NOMO-1 treated with dmso at 0.1 percent for 144 hours (cell line): ENCODE data around the gene LYSMD1.
"Not testable (repeated sequence)": the region's sequence is repeated elsewhere in the genome, so short reads cannot be mapped to it uniquely, and the experiment has no call there.

Experiments
- DNase-seq: peaks from one replicate; lab custom pipeline; 2025; ENCODE audit not compliant: unreplicated experiment; lab: John Stamatoyannopoulos, UW

LYSMD1 gene, protein sequence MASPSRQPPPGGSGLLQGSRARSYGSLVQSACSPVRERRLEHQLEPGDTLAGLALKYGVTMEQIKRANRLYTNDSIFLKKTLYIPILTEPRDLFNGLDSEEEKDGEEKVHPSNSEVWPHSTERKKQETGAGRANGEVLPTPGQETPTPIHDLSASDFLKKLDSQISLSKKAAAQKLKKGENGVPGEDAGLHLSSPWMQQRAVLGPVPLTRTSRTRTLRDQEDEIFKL

GRCh38 chr1:151165738-151166504, at the start of gene LYSMD1, which contains the start of gene SCNM1:
Gene LYSMD1, minus strand, starts transcription at chr1:151165902. Its CDS starts 644 bp downstream, at chr1:151165258.
Gene SCNM1, plus strand, starts transcription at chr1:151166144. Its CDS starts 9 bp downstream, at chr1:151166153.
- peak; percentile 98 for DNase-seq

DNA sequence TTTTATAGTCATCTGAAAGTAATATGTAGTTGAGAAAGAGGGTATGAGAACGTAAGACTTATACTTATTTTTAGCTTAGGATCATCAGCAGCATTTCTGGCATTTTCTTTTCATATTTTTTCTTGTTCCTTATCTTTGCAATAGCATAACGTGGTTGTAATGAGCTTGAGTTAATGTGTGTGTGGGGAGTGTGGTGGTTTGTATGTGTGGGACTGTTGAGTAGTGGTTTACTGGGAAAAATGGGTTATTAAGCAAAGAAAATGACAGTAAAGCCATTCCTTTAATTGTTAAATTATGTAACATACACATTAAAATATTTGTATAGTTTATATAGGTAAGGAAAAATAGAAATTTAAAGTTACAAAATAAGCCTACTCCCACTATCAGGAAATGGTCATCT, 47.9 kb upstream of the LYSMD1 start:
- no peak for DNase-seq

DNA sequence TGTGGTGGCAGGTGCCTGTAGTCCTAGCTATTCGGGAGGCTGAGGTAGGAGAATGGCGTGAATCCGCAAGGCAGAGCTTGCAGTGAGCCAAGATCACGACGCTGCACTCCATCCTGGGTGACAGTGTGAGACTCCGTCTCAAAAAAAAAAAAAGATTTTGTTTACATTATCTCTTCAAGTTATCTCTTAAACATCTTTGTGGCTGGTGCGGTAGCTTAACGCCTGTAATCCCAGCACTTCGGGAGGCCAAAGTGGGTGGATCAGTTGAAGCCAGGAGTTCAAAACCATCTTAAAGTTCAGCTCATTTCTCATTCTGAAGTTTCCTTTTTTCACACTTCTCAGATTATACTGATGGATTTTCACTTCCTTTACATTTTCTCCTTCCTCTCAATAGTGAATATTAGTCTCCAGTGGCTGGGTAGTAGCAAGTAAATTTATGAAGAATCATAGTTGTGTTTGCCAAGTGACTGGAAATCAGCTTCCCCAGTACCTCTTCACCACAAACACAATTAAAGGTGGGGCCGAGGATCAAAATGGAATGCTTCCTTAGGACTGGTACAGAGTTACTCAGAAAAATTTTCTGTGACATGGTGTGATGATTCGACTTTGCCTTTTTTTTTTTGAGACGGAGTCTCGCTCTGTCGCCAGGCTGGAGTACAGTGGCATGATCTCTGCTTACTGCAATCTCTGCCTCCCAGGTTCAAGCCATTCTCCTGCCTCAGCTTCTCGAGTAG, 46.4 kb upstream of the LYSMD1 start:
- no peak for DNase-seq

GRCh38 chr1:151210830-151211229, 45.1 kb upstream of the LYSMD1 start:
- DNase-seq, result no peak

DNA sequence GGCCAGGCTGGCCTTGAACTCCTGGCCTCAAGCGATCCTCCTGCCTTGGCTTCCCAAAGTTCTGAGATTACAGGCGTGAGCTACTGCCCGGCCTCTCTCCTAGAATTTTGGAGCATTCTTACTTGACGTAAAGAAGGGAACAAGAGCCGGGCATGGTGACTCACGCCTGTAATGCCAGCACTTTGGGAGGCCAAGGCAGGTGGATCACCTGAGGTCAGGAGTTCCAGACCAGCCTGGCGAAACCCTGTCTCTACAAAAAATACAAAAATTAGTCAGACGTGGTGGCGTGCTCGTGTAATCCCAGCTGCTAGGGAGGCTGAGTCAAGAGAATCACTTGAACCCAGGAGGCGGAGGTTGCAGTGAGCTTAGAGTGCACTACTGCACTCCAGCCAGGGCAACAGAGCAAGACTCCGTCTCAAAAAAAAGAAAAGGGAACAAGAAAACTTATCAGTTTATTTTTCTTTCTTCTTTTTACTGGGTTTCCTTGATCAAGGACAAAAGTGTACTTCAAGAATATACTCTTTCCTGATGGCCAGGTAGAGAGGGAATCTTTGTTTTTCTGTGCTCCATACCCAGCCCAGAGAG, 39.8 kb upstream of the LYSMD1 start:
- DNase-seq, result not testable (repeated sequence)

DNA sequence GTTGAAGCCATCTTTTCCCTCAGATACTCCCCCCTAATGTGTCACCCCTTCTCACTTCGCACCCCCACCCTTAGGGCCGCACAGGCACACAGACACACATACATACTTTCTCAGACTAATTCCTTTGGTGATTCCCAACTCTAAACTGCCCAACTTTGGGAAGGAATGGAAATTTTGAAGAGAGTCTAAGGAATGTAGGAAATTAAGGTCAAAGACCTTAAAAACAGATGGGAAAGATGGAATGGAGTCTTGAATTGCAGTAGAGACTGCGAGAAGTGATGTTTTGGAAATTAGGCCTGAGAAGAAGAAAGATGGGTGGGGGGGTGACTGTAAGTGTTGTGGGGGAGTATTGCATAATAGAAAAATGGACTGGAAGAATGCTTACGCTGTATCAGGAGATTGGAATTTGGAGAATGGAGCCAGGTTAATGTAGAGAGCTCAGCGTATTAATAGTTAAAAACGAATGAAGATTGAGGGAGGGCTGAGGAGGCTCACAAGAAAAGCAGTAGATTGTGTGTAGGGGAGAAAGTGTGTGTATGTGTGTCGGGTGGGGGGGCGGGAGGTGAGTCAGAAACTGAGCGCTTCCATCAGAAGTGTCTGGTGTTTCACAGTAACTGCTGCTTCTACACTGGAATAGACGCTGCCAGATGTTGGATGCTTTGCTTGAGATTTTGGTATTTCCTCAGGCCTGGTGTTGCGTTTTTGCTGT, 34.3 kb upstream of the LYSMD1 start:
- no peak for DNase-seq

DNA sequence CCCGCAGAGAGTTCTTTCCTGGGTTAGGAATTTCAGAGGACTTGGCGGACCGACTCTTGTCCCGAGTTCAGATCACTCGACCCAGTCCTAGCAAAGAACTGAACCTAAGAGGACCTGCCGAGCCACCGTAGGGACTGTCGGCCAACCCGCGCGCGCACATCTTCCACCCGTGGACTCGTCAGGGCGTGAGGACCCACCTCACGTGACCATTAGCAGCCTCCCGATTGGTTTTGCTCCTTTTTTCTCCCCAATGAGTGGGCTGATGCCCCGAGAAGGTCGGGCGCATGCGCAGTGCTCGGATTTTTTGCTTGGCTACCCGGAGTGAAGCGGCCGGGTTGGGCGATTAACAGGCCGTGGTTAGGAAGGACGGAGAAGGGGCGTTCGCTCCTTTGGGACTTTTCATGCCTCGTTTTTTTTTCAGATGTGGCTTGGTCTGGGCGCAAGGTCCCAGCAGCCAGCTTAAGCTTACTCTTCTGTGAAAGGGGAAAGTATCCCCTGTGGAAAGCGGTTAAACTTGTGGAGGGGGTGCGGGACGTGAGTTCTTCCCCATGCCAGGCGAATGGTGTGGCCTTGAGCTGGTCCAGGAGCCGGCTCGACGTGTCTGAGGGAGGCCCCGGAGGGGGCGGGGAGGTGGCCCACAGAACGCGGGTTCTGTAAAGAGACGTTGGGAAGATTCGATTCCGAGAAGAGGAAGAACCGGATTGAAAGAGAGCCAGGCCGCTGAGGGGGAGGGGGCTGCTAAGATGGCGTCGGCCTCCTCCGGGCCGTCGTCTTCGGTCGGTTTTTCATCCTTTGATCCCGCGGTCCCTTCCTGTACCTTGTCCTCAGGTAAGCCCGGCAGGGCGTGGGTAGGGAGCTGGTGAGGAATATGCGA, 32.8 kb upstream of the LYSMD1 start, which contains the start of gene PIP5K1A:
TSS of gene PIP5K1A (plus strand) at position 299 of the 874 bp plus-strand sequence. CDS start at position 744, 445 bp downstream.
- DNase-seq, result peak; percentile 99

DNA sequence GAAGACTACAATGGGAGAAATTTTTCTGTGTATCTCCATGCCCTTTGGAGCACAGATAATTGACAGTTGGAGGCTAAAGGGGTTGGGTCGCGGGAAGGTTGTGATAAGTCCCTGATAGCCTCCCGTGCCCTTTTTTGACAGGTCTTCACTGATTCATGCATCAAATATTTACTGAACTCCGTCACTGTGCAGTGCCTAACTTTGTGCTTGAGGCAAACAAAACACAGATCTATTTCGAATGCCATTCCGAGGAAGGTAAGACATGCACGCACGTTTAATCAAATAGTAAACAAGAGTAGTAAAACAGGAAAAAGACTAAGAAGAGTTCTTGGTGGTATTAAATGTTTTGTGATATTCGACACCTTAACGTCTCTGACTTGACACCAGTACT, 32.2 kb upstream of the LYSMD1 start:
- no peak for DNase-seq

DNA sequence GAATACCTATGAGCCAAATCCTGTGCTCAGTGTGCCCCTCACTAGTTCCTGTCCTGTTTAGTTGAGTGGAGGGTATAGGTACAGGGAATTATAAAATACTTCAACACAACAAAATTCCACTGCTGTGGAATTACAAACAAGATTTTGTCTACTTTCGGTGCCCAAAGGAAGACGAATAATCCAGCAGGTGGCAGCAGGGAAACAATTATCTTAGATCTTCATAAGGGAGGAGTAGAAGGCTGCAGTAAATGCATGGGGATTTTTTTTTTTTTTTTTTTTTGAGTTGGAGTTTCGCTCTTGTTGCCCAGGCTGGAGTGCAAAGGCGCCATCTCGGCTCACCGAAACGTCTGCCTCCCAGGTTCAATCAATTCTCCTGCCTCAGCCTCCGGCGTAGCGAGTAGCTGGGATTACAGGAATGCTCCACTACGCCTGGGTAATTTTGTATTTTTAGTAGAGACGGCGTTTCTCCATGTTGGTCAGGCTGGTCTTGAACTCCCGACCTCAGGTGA, 30.6 kb upstream of the LYSMD1 start:
- DNase-seq, result peak; percentile 77

DNA sequence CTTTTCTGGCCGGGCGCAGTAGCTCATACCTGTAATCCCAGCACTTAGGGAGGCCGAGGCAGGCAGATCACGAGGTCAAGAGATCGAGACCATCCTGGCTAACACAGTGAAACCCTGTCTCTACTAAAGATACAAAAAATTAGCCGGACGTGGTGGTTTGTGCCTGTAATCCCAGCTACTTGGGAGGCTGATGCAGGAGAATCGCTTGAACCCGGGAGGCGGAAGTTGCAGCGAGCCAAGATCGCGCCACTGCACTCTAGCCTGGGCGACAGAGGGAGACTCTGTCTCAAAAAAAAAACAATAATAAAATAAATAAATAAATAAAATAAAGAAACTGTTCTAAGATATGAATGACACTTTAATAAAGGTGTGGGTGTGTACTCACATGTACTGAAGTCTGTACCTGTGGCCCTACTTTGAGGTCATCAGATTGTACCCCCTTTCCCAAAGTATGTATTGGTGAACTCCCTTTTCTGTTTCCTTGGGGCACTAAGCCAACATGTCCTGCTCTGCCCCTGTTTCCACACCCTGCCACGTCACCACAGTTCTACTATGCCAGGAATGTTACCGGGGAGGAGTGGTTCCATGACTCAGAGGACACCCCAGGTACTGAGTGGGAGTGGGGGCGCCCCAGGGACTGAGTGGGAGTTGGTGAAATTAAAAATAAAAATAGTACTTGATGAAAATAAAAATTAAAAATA, 29.3 kb upstream of the LYSMD1 start:
- not testable (repeated sequence) for DNase-seq

DNA sequence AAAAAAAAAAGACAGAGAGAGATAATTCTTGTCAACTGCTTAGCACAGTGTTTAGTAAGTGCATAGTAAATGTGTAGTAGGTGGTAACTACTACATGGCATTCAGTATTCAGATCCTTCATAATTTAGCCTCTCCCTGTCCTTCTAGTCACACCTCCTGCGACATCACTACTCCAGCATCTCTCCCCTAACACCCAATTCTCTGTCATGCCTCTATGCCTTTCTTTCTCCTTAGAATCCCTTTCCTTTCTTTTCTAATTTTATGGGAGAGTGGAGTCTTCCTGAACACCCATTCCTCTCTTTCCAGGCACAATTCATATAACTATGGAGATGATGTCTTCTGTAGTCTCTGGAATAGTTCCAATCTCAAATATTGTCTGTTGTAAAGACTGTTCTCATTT, 28.2 kb upstream of the LYSMD1 start:
- no peak for DNase-seq

DNA sequence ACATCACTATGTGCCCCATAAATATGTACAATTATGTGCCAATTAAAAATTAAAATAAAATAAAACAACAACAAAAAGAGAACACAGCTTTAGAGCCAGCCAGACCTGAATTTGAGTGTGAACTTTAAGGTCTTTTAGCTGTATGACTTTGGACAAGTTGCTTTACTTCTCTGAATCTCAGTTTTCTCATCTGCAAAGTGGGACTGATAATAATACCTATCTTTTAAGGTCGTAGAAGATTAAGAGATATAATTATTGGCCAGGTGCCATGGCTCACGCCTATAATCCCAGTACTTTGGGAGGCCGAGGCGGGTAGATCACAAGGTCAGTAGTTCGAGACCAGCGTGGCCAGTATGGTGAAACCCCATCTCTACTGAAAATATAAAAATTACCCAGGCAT, 27.6 kb upstream of the LYSMD1 start:
- DNase-seq, result no peak

DNA sequence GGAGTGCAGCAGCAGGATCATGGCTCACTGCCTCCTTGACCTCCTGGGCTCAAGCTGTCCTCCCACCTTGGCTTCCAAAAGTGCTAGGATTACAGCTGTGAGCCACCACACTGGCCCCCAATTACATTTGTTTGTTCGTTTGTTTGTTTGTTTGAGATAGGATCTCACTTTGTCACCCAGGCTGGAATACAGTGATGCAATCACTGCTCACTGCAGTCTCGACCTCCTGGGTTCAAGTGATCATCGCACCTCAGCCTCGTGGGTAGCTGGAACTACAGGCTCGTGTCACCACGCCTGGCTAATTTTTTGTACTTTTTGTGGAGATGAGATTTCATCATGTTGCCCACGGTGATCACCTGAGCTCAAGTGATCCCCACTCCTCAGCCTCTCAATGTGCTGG, 26.3 kb upstream of the LYSMD1 start:
- no peak for DNase-seq

DNA sequence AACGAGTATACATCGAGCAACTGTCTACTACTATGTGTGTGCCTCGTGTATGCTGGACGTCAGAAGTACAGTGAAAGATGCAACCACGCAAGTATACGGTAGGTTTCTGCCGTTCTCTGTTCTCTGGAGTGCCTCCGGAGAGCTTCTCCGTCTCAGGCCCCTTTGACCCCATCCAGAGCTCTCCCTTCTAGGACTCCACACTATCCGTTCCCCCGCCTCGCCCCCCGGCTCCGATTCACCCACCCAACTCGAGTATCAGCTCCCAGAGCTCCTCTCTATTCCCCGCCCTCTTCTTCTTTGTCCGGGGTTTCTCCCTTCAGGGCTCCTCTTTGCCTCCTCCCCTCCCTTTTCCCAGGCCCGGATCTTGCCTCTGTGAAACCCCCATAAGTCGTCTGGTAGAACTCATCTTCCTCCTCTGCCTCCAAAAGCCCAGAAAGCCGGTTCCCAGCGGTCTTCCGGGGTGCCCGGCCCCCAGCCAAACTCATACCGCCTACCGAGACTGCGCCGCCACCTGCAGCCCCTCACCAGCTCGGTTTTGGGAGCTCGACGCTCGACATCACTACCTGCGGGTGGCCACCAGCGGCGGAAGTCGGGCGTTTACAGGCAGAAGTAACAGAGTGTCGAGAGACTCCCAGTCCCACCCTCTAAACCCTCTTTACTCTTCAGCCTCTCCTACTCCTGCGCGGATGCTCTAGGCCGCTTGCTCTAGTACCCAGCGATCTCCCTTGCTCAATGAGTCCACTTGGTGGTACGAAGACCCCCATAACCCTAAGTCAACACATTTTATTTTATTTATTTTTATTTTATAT, 24.1 kb upstream of the LYSMD1 start, which contains the start of gene VPS72:
TSS of gene VPS72 (minus strand) at position 561 of the 809 bp plus-strand sequence. CDS start at position 485, 76 bp downstream.
- DNase-seq, result peak; percentile 88

DNA sequence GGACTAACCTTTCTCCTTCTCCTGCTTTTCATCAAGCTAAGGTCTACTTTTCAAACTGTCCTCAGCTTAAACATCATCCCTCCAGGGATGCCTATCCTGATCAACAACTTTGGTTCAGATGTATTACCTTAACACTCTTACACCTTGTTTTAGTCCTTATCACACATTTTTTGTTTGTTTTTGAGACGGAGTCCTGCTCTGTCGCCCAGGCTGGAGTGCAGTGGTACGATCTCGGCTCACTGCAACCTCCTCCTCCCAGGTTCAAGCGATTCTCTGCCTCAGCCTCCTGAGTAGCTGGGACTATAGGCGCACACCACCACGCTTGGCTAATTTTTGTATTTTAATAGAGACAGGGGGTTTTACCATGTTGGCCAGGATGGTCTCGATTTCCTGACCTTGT, 23.0 kb upstream of the LYSMD1 start:
- DNase-seq, result not testable (repeated sequence)

- no peak for DNase-seq
Measured at GRCh38 chr1:151187205-151187604, 21.5 kb upstream of the LYSMD1 start.

DNA sequence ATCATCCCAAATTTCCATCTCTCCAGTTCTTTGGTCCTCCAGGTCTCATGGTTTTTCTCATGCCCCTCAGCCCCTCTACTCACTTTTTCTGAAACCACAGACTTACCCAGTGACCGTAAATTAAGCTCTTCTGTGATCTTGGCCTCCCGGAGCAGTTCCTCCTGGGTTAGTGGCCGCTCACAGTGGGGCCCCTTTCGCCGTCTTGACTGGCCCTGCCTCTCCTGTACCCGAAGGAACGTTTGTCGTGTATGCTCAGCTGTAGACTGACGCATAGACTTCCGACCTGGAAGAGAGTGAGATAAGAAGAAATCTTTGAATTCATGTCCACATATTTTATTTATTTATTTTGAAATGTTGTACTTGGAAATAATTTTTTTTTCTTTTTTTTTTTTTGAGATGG, 18.5 kb upstream of the LYSMD1 start:
- no peak for DNase-seq

GRCh38 chr1:151176514-151177045, 10.9 kb upstream of the LYSMD1 start:
- no peak for DNase-seq
